Calu3 (cell line): ENCODE data around the gene VRK1. TPM values are rescaled to one million over a fixed set of nuclear protein-coding genes. Genes with fewer than 3 reads are reported as not detected.
"Not testable (repeated sequence)": the region's sequence is repeated elsewhere in the genome, so short reads cannot be mapped to it uniquely, and the experiment has no call there.

Experiments
- BruUV-seq: library from RNA; stranded (reverse); fragments of 400-500 nt; replicated peaks from 2 replicates; lab custom pipeline; 2021; lab: Mats Ljungman, UMichigan
- CTCF ChIA-PET: fragments of 300-600 bp; sonication (Branson Sonifier 250); formaldehyde crosslinking; loops from one replicate; lab custom pipeline; 2022; ENCODE audit warnings: antibody characterized with exemption; lab: Charles Lee
- DNase-seq: peaks from one replicate; pipeline ENCODE4 v3.0.0; 2022
- H3K27ac Mint-ChIP-seq: one replicate; pipeline ENCODE4 v1.8.0; 2022; ENCODE audit warnings: mixed read lengths; ENCODE audit not compliant: unreplicated experiment
- H3K27me3 Mint-ChIP-seq: one replicate; pipeline ENCODE4 v1.8.0; 2022; ENCODE audit warnings: mixed read lengths; ENCODE audit not compliant: unreplicated experiment
- H3K36me3 Mint-ChIP-seq: one replicate; pipeline ENCODE4 v1.8.0; 2022; ENCODE audit warnings: mild to moderate bottlenecking, moderate library complexity, mixed read lengths; ENCODE audit not compliant: insufficient read depth, unreplicated experiment
- H3K4me1 Mint-ChIP-seq: one replicate; pipeline ENCODE4 v1.8.0; 2022; ENCODE audit warnings: mild to moderate bottlenecking, low read depth, mixed read lengths; ENCODE audit not compliant: unreplicated experiment
- H3K4me3 Mint-ChIP-seq: one replicate; pipeline ENCODE4 v1.8.0; 2022; ENCODE audit warnings: mild to moderate bottlenecking, low read depth, moderate library complexity, mixed read lengths; ENCODE audit not compliant: unreplicated experiment
- H3K9me3 Mint-ChIP-seq: one replicate; pipeline ENCODE4 v1.8.0; 2022; ENCODE audit warnings: low read depth, mixed read lengths; ENCODE audit not compliant: unreplicated experiment
- intact Hi-C: fragments of 100-400 bp; cut with micrococcal nuclease; formaldehyde crosslinking; loops from one replicate; pipeline ENCODE4 v1.10.0; 2022; ENCODE audit not compliant: unreplicated experiment
- total RNA-seq: library from RNA; stranded (reverse); gene quantifications from 2 replicates; pipeline ENCODE4 v1.2.3, GENCODE V29; 2022
- TF ChIP-seq, protein P1 (sequence below): fragments of 200-600 bp; IDR thresholded peaks from one replicate; pipeline ENCODE4 v1.8.0; 2022; ENCODE audit warnings: antibody characterized with exemption; ENCODE audit not compliant: unreplicated experiment

VRK1 gene
- total RNA-seq, 1 experiment from 2014 or later = 51.3 TPM

DNA sequence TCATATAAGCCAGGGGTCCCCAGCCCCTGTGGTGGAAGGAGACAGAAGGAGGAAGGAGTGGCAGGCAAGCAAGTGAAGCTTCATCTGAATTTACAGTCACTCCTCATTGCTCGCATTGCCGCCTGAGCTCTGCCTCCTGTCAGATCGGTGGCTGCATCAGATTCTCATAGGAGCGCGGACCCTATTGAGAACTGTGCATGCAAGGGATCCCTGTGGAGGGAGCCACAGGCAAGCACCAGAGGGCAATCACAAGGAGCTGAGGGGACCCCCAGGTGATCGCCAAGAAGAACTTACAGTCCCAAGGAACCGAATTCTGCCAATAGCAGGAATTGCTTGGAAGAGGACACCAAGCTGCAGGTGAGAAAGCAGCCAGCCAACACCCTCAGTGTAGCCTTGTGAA, 33.2 kb upstream of the VRK1 start:
- Mint-ChIP-seq H3K27me3 (peaks cover 43% of the 10 kb centered on the region), H3K4me1 (no peaks in the 10 kb centered on the region), H3K9me3 (no peaks in the 10 kb centered on the region), H3K4me3 (no peak overlapping the region), H3K27ac (no peak overlapping the region), H3K36me3 (peaks cover 5% of the 10 kb centered on the region)
- no peak for DNase-seq
- CTCF ChIA-PET = no interaction called here
- intact Hi-C loops = no loop called here
- TF ChIP-seq, protein P1, sequence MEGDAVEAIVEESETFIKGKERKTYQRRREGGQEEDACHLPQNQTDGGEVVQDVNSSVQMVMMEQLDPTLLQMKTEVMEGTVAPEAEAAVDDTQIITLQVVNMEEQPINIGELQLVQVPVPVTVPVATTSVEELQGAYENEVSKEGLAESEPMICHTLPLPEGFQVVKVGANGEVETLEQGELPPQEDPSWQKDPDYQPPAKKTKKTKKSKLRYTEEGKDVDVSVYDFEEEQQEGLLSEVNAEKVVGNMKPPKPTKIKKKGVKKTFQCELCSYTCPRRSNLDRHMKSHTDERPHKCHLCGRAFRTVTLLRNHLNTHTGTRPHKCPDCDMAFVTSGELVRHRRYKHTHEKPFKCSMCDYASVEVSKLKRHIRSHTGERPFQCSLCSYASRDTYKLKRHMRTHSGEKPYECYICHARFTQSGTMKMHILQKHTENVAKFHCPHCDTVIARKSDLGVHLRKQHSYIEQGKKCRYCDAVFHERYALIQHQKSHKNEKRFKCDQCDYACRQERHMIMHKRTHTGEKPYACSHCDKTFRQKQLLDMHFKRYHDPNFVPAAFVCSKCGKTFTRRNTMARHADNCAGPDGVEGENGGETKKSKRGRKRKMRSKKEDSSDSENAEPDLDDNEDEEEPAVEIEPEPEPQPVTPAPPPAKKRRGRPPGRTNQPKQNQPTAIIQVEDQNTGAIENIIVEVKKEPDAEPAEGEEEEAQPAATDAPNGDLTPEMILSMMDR = no peak
- BruUV-seq = no TSS peak

DNA sequence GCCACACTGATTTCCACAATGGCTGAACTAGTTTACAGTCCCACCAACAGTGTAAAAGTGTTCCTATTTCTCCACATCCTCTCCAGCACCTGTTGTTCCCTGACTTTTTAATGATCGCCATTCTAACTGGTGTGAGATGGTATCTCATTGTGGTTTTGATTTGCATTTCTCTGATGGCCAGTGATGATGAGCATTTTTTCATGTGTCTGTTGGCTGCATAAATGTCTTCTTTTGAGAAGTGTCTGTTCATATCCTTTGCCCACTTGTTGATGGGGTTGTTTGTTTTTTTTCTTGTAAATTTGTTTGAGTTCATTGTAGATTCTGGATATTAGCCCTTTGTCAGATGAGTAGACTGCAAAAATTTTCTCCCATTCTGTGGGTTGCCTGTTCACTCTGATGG, 32.0 kb upstream of the VRK1 start:
- CTCF ChIA-PET, intact Hi-C loops, H3K9me3 Mint-ChIP-seq, DNase-seq, H3K4me3 Mint-ChIP-seq, H3K4me1 Mint-ChIP-seq, H3K36me3 Mint-ChIP-seq, BruUV-seq, H3K27ac Mint-ChIP-seq: not testable (repeated sequence)
- H3K27me3 Mint-ChIP-seq = peaks cover 44% of the 10 kb centered on the region

DNA sequence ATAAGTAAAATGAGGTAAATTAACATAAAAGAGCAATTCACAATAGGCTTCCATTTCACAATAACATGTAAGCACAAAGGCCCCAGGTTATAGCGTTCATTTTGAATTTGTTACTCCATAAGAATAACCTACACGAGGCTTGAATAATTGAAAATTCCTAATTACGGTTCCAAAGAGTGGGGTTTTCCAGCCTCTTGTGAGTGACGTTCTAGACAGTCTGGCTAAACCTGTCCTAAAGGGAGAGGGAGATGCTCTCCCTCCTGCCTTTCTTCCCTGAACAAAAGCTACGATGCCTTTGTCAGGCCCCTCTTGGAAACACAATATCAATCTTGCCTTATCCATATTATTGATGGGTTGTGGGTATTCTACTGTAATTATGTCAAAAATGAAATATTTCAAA, 24.3 kb upstream of the VRK1 start:
- H3K27me3 Mint-ChIP-seq = peaks cover 58% of the 10 kb centered on the region
- no peak overlapping the region for H3K4me3 Mint-ChIP-seq
- CTCF ChIA-PET = no interaction called here
- DNase-seq = no peak
- intact Hi-C loops = no loop called here
- TF ChIP-seq, protein P1 = no peak
- no peak overlapping the region for H3K27ac Mint-ChIP-seq
- no peaks in the 10 kb centered on the region for H3K36me3 Mint-ChIP-seq
- no peaks in the 10 kb centered on the region for H3K4me1 Mint-ChIP-seq
- peaks cover 2% of the 10 kb centered on the region for H3K9me3 Mint-ChIP-seq
- no TSS peak for BruUV-seq

- Mint-ChIP-seq H3K4me1 (no peaks in the 10 kb centered on the region), H3K27me3 (peaks cover 33% of the 10 kb centered on the region), H3K36me3 (no peaks in the 10 kb centered on the region), H3K9me3 (peaks cover 2% of the 10 kb centered on the region), H3K27ac (no peak overlapping the region), H3K4me3 (no peak overlapping the region)
- intact Hi-C loops = no loop called here
- DNase-seq = no peak
- BruUV-seq = no TSS peak
- TF ChIP-seq, protein P1 = no peak
- CTCF ChIA-PET = no interaction called here
Observed at GRCh38 chr14:96776791-96777190, 20.4 kb upstream of the VRK1 start.

GRCh38 chr14:96780500-96780899, 16.7 kb upstream of the VRK1 start:
- TF ChIP-seq, protein P1 = no peak
- intact Hi-C loops = no loop called here
- CTCF ChIA-PET = no interaction called here

More at GRCh38 chr14:96780500-96780899, 16.7 kb upstream of the VRK1 start:
- H3K27ac Mint-ChIP-seq = no peak overlapping the region
- H3K36me3 Mint-ChIP-seq = no peaks in the 10 kb centered on the region
- peaks cover 2% of the 10 kb centered on the region for H3K9me3 Mint-ChIP-seq
- DNase-seq = no peak
- H3K27me3 Mint-ChIP-seq = peaks cover 12% of the 10 kb centered on the region
- H3K4me3 Mint-ChIP-seq = no peak overlapping the region
- peaks cover 19% of the 10 kb centered on the region for H3K4me1 Mint-ChIP-seq
- BruUV-seq = no TSS peak
